Measurements from ENCODE around the gene ACSF3. TPM values are rescaled to one million over a fixed set of nuclear protein-coding genes. Genes with fewer than 3 reads are reported as not detected.

ACSF3 gene
- total and polyA plus RNA-seq, 7 donors, result 19.7 to 42.2 (median 28.2) TPM

DNA sequence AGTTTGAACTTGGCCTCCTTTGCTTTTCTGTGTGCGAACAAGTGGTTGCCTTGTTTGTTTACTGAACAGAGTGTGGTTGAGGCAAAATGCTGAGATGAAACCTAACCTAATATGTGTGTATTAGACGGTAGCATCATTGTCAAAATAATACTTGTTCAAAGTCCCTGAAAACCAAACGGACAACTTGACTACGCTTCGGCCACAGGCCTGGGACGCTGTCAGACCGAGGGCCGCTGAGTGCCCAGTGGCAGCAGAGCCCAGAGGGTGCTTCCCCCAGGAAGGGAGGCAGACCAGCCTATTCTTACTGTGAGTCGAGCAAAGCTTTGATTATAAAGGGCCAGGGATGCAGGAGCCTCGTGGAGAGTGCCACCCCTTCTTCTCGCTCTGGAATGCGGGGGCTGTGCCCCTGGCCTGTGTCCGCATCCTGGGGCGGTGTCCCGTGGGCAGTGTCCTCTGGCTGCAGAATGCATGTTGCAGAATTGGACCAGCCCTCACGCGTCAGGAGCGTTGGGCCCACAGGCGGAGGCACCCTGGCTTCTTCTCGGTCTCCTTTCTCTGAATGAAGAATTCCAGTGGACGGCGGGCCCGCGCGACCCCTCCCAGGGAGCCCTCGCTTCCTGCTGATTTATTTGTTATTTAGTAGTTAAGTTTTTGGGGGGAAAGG is 5.2 kb downstream of the ACSF3 start:
- H3K27me3 ChIP-seq, result no peaks in the 10 kb centered on the region
- intact Hi-C loops (cut with DNase I), result no loop called here
- H3K9me3 ChIP-seq, result no peaks in the 10 kb centered on the region
- H3K4me1 ChIP-seq, result peaks cover 0 to 32% (median 19%) of the 10 kb centered on the region in 4 donors
- 38 to 75% methylated on average over 26 of the region's 26 CpGs for WGBS, 2 donors
- H3K4me3 ChIP-seq, result no peak overlapping the region
- no peak overlapping the region for H3K27ac ChIP-seq
- DNase-seq, result no peak
- H3K36me3 ChIP-seq, result peaks cover 13 to 37% (median 30%) of the 10 kb centered on the region in 4 donors
- TF ChIP-seq, protein P1, sequence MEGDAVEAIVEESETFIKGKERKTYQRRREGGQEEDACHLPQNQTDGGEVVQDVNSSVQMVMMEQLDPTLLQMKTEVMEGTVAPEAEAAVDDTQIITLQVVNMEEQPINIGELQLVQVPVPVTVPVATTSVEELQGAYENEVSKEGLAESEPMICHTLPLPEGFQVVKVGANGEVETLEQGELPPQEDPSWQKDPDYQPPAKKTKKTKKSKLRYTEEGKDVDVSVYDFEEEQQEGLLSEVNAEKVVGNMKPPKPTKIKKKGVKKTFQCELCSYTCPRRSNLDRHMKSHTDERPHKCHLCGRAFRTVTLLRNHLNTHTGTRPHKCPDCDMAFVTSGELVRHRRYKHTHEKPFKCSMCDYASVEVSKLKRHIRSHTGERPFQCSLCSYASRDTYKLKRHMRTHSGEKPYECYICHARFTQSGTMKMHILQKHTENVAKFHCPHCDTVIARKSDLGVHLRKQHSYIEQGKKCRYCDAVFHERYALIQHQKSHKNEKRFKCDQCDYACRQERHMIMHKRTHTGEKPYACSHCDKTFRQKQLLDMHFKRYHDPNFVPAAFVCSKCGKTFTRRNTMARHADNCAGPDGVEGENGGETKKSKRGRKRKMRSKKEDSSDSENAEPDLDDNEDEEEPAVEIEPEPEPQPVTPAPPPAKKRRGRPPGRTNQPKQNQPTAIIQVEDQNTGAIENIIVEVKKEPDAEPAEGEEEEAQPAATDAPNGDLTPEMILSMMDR (IDR thresholded peaks at IDR 0.05), result no peak
- TF ChIP-seq POLR2A (IDR thresholded peaks at IDR 0.05), result no peak
- no peak for TF ChIP-seq POLR2AphosphoS5 (IDR thresholded peaks at IDR 0.05)
- TF ChIP-seq EP300 (IDR thresholded peaks at IDR 0.05), result no peak

DNA sequence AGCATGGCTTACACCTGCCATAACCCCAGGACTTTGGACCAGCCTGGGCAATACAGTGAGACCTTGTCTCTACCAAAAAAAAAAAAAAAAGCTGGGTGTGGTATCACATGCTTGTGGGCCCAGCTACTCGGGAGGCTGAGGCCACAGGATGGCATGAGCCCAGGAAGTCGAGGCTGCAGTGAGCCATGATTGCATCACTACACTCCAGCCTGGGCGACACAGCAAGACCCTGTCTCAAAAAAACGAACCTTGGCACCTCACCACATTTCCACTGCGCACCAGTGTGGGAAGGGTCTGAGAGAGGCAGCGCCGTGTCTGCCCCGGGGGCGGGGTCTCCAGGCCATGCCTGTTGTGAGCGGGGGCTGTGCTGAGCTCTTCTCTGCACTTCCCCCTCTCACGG is 6.3 kb downstream of the ACSF3 start:
- Histone ChIP-seq H3K9me3 (no peaks in the 10 kb centered on the region), H3K27me3 (no peaks in the 10 kb centered on the region), H3K4me3 (no peak overlapping the region), H3K27ac (no peak overlapping the region), H3K36me3 (peaks cover 13 to 47% (median 32%) of the 10 kb centered on the region in 4 donors), H3K4me1 (peaks cover 0 to 24% (median 12%) of the 10 kb centered on the region in 4 donors)
- intact Hi-C loops (cut with DNase I), result no loop called here
- TF ChIP-seq, protein P1 (IDR thresholded peaks at IDR 0.05), result no peak
- no peak for TF ChIP-seq POLR2A (IDR thresholded peaks at IDR 0.05)
- TF ChIP-seq EP300 (IDR thresholded peaks at IDR 0.05), result no peak
- TF ChIP-seq POLR2AphosphoS5 (IDR thresholded peaks at IDR 0.05), result no peak
- 11 to 43% methylated on average over 11 of the region's 11 CpGs for WGBS, 2 donors
- DNase-seq, result no peak

DNA sequence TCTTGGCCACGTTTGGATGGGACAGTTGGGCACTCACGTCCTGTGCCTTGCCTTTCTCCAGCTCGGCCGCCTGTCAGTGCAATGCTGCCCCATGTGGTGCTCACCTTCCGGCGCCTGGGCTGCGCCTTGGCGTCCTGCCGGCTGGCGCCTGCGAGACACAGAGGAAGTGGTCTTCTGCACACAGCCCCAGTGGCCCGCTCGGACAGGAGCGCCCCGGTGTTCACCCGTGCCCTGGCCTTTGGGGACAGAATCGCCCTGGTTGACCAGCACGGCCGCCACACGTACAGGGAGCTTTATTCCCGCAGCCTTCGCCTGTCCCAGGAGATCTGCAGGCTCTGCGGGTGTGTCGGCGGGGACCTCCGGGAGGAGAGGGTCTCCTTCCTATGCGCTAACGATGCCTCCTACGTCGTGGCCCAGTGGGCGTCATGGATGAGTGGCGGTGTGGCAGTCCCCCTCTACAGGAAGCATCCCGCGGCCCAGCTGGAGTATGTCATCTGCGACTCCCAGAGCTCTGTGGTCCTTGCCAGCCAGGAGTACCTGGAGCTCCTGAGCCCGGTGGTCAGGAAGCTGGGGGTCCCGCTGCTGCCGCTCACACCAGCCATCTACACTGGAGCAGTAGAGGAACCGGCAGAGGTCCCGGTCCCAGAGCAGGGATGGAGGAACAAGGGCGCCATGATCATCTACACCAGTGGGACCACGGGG is 7.1 kb downstream of the ACSF3 start:
- no peak overlapping the region for H3K27ac ChIP-seq
- H3K36me3 ChIP-seq, result peaks cover 13 to 56% (median 32%) of the 10 kb centered on the region in 4 donors
- no peaks in the 10 kb centered on the region for H3K9me3 ChIP-seq
- intact Hi-C loops (cut with DNase I), result no loop called here
- TF ChIP-seq POLR2AphosphoS5 (IDR thresholded peaks at IDR 0.05) (no peak), EP300 (IDR thresholded peaks at IDR 0.05) (no peak), POLR2A (IDR thresholded peaks at IDR 0.05) (no peak)
- TF ChIP-seq, protein P1 (IDR thresholded peaks at IDR 0.05), result no peak
- no peak for DNase-seq
- H3K4me1 ChIP-seq, result peaks cover 0 to 16% (median 4%) of the 10 kb centered on the region in 4 donors
- 85% methylated on average over 42 of the region's 42 CpGs for whole genome bisulfite sequencing, 2 donors
- H3K4me3 ChIP-seq, result no peak overlapping the region
- H3K27me3 ChIP-seq, result no peaks in the 10 kb centered on the region

DNA sequence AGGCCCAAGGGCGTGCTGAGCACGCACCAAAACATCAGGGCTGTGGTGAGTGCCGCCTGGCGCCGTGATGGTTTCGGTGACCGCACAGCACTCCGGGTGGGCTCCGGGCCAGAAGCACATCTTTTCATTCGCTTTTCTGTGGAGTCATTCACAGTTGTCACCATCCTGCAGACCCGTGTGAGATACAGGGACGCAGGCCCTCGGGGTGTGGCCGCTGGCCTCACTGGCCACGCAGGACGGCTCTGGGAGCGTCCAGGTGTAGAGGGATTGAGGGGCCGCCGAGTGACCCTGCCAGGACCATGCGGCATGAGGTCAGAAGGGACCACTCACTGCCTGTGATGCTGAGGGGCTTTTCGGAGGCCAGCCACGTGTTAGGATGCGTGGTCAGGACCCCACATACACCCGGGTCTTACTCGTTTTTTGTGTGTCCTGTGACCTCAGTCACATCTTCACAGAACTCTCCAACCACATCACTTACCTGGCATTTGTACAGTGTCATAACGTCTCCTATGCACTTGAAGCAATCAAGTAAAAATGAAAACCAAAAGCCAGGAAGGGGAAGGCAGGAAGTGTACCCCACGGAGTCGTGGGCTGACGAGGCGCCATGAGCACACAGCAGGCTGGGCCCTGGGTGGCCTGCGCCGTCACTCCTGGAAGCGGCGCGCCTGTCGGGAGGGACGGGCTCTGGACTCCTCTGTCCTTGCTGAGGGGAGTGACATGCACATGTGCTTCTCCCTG is 7.8 kb downstream of the ACSF3 start:
- H3K27me3 ChIP-seq, result no peaks in the 10 kb centered on the region
- H3K4me1 ChIP-seq, result peaks cover 0 to 9% (median 0%) of the 10 kb centered on the region in 4 donors
- no peak overlapping the region for H3K27ac ChIP-seq
- 74 to 82% methylated on average over 37 of the region's 37 CpGs for WGBS, 2 donors
- DNase-seq, result no peak
- intact Hi-C loops (cut with DNase I), result no loop called here
- no peak overlapping the region for H3K4me3 ChIP-seq
- no peak for TF ChIP-seq POLR2A (IDR thresholded peaks at IDR 0.05)
- TF ChIP-seq, protein P1 (IDR thresholded peaks at IDR 0.05), result no peak
- TF ChIP-seq POLR2AphosphoS5 (IDR thresholded peaks at IDR 0.05), result no peak
- TF ChIP-seq EP300 (IDR thresholded peaks at IDR 0.05), result no peak
- H3K9me3 ChIP-seq, result no peaks in the 10 kb centered on the region
- H3K36me3 ChIP-seq, result peaks cover 13 to 59% (median 32%) of the 10 kb centered on the region in 4 donors

All from sigmoid colon (tissue), 7 donors.